BLaER1 treated with 17β-estradiol and CSF1 and Interleukin-3, amounts not matched to agents 10 nM and 100 nM (cell line): ENCODE data around the gene SLC1A1.
A peak's percentile ranks its signal among the peaks of the same experiment; 100 is the strongest.

Experiments
- H3K27ac ChIP-seq, 11 experiments: shearing (Covaris generic); formaldehyde crosslinking; 2 replicates each; pipeline ENCODE4 v1.8.1; 2022
- H3K27me3 ChIP-seq, 11 experiments: shearing (Covaris generic); formaldehyde crosslinking; 2 replicates each; pipeline ENCODE4 v1.8.1; 2022
- H3K36me3 ChIP-seq, 11 experiments: shearing (Covaris generic); formaldehyde crosslinking; 2 replicates each; pipeline ENCODE4 v1.8.1; 2022
- H3K4me1 ChIP-seq, 10 experiments: shearing (Covaris generic); formaldehyde crosslinking; 2 replicates each; pipeline ENCODE4 v1.8.1; 2022
- H3K4me2 ChIP-seq, 11 experiments: shearing (Covaris generic); formaldehyde crosslinking; 2 replicates each; pipeline ENCODE4 v1.8.1; 2022
- H3K4me3 ChIP-seq, 10 experiments: shearing (Covaris generic); formaldehyde crosslinking; 2 replicates each; pipeline ENCODE4 v1.8.1; 2022
- H3K9ac ChIP-seq, 11 experiments: shearing (Covaris generic); formaldehyde crosslinking; 2 replicates each; pipeline ENCODE4 v1.8.1; 2022
- H3K9me3 ChIP-seq, 11 experiments: shearing (Covaris generic); formaldehyde crosslinking; replicated peaks in 1 of 11; 2 replicates each; pipeline ENCODE4 v1.8.1; 2022
- H4K20me1 ChIP-seq, 11 experiments: shearing (Covaris generic); formaldehyde crosslinking; 2 replicates each; pipeline ENCODE4 v1.8.1; 2022
- Cebpa-rat ChIP-seq, 11 experiments: shearing (Covaris generic); IDR thresholded peaks; 2 replicates each; pipeline ENCODE4 v1.8.1; 2022

The SLC1A1 gene

GRCh38 chr9:4548811-4549725 is 58.8 kb downstream of the SLC1A1 start:
- no peaks in the 10 kb centered on the region for H3K9me3 ChIP-seq
- no peak for TF ChIP-seq Cebpa-rat (IDR thresholded peaks at IDR 0.05)
- H3K4me2 ChIP-seq = no peak overlapping the region
- peaks cover 0 to 15% (median 0%) of the 10 kb centered on the region in 10 experiments; a peak in 4 of 20 replicates for H3K4me1 ChIP-seq
- H3K36me3 ChIP-seq = no peaks in the 10 kb centered on the region
- H3K9ac ChIP-seq = no peak overlapping the region
- peaks cover 0 to 23% (median 6%) of the 10 kb centered on the region in 11 experiments; a peak in 9 of 22 replicates for H3K27me3 ChIP-seq
- H3K27ac ChIP-seq = no peak overlapping the region
- H4K20me1 ChIP-seq = no peaks in the 10 kb centered on the region
- H3K4me3 ChIP-seq = no peak overlapping the region

DNA sequence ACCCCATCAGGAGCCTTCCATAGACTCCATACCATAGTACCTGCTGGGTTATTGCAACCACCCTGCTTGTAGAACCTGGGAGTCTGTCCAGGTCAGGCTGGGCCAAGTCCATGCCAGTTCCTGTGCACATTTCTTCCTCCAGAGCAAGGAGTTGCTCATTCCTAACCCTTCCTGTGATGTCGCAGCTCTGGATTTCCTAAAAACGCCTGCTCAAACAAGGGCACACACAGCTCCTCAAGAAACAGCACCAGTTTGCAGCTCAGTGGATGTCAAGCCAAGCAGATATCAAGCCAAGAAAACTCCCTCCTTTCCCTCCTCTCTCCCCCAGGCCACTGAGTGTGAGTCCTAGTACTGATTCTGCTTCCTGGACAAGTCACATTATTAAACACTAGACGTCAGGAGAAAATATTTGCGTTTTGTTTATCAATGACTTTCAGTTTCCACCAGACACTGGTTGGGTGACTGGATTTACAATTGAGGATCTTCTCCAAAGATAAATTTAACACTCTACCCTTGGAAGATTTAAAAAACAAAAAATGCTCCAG is 59.6 kb downstream of the SLC1A1 start:
- H4K20me1 ChIP-seq = no peaks in the 10 kb centered on the region
- H3K9ac ChIP-seq = no peak overlapping the region
- H3K36me3 ChIP-seq = no peaks in the 10 kb centered on the region
- no peak overlapping the region for H3K4me2 ChIP-seq
- peaks cover 0 to 15% (median 0%) of the 10 kb centered on the region in 10 experiments; a peak in 4 of 20 replicates for H3K4me1 ChIP-seq
- no peak for TF ChIP-seq Cebpa-rat (IDR thresholded peaks at IDR 0.05)
- no peak overlapping the region for H3K27ac ChIP-seq
- H3K4me3 ChIP-seq = no peak overlapping the region
- peaks cover 0 to 31% (median 13%) of the 10 kb centered on the region in 11 experiments; a peak in 10 of 22 replicates for H3K27me3 ChIP-seq
- no peaks in the 10 kb centered on the region for H3K9me3 ChIP-seq

DNA sequence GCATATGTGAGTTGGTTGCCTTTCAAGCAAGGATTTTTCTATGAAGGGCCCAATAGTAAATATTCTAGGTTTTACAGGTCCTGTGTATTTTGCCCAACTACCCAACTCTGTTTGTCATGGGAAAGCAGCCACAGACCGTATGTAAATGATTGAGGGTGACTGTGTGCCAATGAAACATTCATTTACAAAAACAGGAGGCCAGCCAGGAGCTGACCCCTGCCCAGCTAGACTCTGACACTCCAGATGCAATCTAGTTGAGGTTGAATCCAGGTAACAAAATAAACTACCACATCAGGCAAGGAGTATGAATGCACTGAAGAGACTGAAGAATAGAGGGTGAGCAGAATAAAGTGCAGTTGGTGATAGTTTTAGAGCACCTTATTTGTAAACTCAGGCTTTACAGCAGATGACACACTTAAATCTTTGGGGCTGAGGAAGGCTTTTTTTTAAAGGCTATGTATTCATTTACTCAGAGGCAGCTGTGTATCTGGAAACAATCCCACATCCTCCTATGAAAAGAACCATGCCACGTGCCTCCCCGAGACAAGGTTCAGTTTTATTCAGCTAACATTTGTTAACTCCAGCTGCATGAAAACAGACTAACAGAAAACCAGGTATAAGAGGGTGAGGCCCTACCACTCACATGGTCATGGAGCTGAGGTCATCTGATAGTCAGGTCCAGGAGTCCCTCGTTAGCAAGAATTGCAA is 60.7 kb downstream of the SLC1A1 start:
- Histone ChIP-seq H3K9ac (no peak overlapping the region), H3K4me1 (peaks cover 0 to 15% (median 0%) of the 10 kb centered on the region in 10 experiments; a peak in 4 of 20 replicates), H3K4me2 (no peak overlapping the region), H3K9me3 (no peaks in the 10 kb centered on the region), H3K27ac (no peak overlapping the region), H3K4me3 (no peak overlapping the region), H4K20me1 (no peaks in the 10 kb centered on the region), H3K27me3 (peaks cover 0 to 34% (median 16%) of the 10 kb centered on the region in 11 experiments; a peak in 11 of 22 replicates), H3K36me3 (no peaks in the 10 kb centered on the region)
- TF ChIP-seq Cebpa-rat (IDR thresholded peaks at IDR 0.05) = no peak

DNA sequence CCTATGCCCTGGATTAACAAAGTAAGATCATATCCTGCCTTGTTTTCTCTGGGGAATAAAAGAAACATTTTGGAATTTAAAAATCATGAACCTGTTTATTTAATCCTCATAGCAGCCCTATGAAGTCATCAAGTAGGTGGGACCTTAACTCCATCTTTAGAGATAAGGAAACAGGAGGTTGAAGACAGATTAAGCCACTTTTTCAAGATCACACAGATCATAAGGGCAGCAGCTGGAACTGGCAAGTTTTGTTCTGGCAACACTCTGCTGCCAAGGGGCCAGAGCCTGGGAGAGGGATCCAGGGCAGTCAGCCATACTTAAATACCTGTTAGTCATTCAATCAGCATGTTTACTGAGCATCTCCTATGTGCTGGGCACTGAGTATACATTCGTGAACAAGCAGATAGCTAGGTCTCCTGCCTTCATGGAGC is 63.7 kb downstream of the SLC1A1 start:
- TF ChIP-seq Cebpa-rat (IDR thresholded peaks at IDR 0.05) = no peak
- Histone ChIP-seq H3K9me3 (no peaks in the 10 kb centered on the region), H3K9ac (no peak overlapping the region), H3K4me1 (no peaks in the 10 kb centered on the region), H3K4me3 (no peak overlapping the region), H3K27ac (no peak overlapping the region), H3K36me3 (no peaks in the 10 kb centered on the region), H3K4me2 (no peak overlapping the region), H3K27me3 (peaks cover 0 to 64% (median 38%) of the 10 kb centered on the region in 11 experiments; a peak in 17 of 22 replicates), H4K20me1 (no peaks in the 10 kb centered on the region; a peak in 1 of 22 replicates)

- no peak overlapping the region for H3K4me2 ChIP-seq
- H3K4me1 ChIP-seq = 0 out of 20 replicates have a peak, but pooled peaks cover 0 to 6% (median 0%) of the 10 kb centered on the region in 10 experiments
- no peaks in the 10 kb centered on the region for H3K9me3 ChIP-seq
- no peaks in the 10 kb centered on the region; a peak in 1 of 22 replicates for H4K20me1 ChIP-seq
- peaks cover 0 to 77% (median 50%) of the 10 kb centered on the region in 11 experiments; a peak in 17 of 22 replicates for H3K27me3 ChIP-seq
- no peak overlapping the region for H3K9ac ChIP-seq
- H3K4me3 ChIP-seq = no peak overlapping the region
- no peak for TF ChIP-seq Cebpa-rat (IDR thresholded peaks at IDR 0.05)
- H3K36me3 ChIP-seq = no peaks in the 10 kb centered on the region
- no peak overlapping the region for H3K27ac ChIP-seq
These were observed 65.0 kb downstream of the SLC1A1 start for GRCh38 chr9:4555236-4555635.

GRCh38 chr9:4558371-4558998 is 68.2 kb downstream of the SLC1A1 start:
- Histone ChIP-seq H3K9ac (no peak overlapping the region), H3K27ac (no peak overlapping the region), H3K4me2 (no peak overlapping the region), H3K4me3 (no peak overlapping the region), H3K9me3 (peaks cover 0 to 5% (median 0%) of the 10 kb centered on the region in 11 experiments; a peak in 1 of 22 replicates), H3K27me3 (peaks cover 20 to 85% (median 73%) of the 10 kb centered on the region in 11 experiments), H4K20me1 (peaks cover 0 to 5% (median 0%) of the 10 kb centered on the region in 11 experiments; a peak in 6 of 22 replicates), H3K36me3 (peaks cover 0 to 2% (median 0%) of the 10 kb centered on the region in 11 experiments; a peak in 1 of 22 replicates), H3K4me1 (peaks cover 0 to 8% (median 5%) of the 10 kb centered on the region in 10 experiments; a peak in 14 of 20 replicates)
- no peak for TF ChIP-seq Cebpa-rat (IDR thresholded peaks at IDR 0.05)

GRCh38 chr9:4559261-4560182 is 69.3 kb downstream of the SLC1A1 start:
- no peak; a peak in 1 of 22 replicates for TF ChIP-seq Cebpa-rat (IDR thresholded peaks at IDR 0.05)
- H3K9me3 ChIP-seq = peaks cover 0 to 15% (median 1%) of the 10 kb centered on the region in 11 experiments; a peak in 9 of 22 replicates
- H3K4me1 ChIP-seq = peaks cover 0 to 14% (median 10%) of the 10 kb centered on the region in 10 experiments; a peak in 14 of 20 replicates

More at GRCh38 chr9:4559261-4560182, 69.3 kb downstream of the SLC1A1 start:
- Histone ChIP-seq H3K4me2 (peak overlapping the region in 1 of 11 experiments; percentile 50; a peak in 1 of 22 replicates), H3K9ac (no peak overlapping the region), H3K27me3 (peaks cover 30 to 88% (median 77%) of the 10 kb centered on the region in 11 experiments), H4K20me1 (peaks cover 0 to 13% (median 0%) of the 10 kb centered on the region in 11 experiments; a peak in 7 of 22 replicates), H3K27ac (no peak overlapping the region), H3K4me3 (no peak overlapping the region), H3K36me3 (peaks cover 0 to 12% (median 0%) of the 10 kb centered on the region in 11 experiments; a peak in 1 of 22 replicates)
